ENCODE results near the gene GFER. TPM values are rescaled to one million over a fixed set of nuclear protein-coding genes. Genes with fewer than 3 reads are reported as not detected.
"Not testable (repeated sequence)": the region's sequence is repeated elsewhere in the genome, so short reads cannot be mapped to it uniquely, and the experiment has no call there.

The GFER gene
- total RNA-seq, 2 donors from 2014 or later = 13.2 to 35.9 TPM

GRCh38 chr16:1947369-1947670 is 36.7 kb upstream of the GFER start:
- TF ChIP-seq CTCF (IDR thresholded peaks at IDR 0.05) = no peak
- no peak for TF ChIP-seq POLR2A (IDR thresholded peaks at IDR 0.05)
- ATAC-seq (no peak), DNase-seq (no peak)
- Histone ChIP-seq H3K27ac (no peak overlapping the region), H3K4me3 (no peak overlapping the region), H3K9me3 (no peaks in the 10 kb centered on the region), H3K27me3 (no peaks in the 10 kb centered on the region), H3K36me3 (replicated peaks in 1 of 2; ENCODE audit: insufficient read depth in 1 of 2, low read depth in 2 of 2) (no peaks in the 10 kb centered on the region), H3K4me1 (peaks cover 10% of the 10 kb centered on the region)
- intact Hi-C loops (cut with DNase I) = no loop called here
- WGBS, 2 donors = 94% methylated on average over 9 of the region's 9 CpGs; no CpG with 5 or more reads in 1 of the 2 donors

GRCh38 chr16:1949507-1949906 is 34.5 kb upstream of the GFER start:
- intact Hi-C loops (cut with DNase I) = no loop called here
- Histone ChIP-seq H3K27ac (no peak overlapping the region), H3K4me3 (no peak overlapping the region), H3K27me3 (no peaks in the 10 kb centered on the region), H3K4me1 (peaks cover 5% of the 10 kb centered on the region), H3K36me3 (replicated peaks in 1 of 2; ENCODE audit: insufficient read depth in 1 of 2, low read depth in 2 of 2) (no peaks in the 10 kb centered on the region), H3K9me3 (no peaks in the 10 kb centered on the region)
- ATAC-seq (no peak), DNase-seq (no peak)
- WGBS, 2 donors = 82 to 92% methylated on average over 6 to 10 of the region's 11 CpGs
- no peak for TF ChIP-seq CTCF (IDR thresholded peaks at IDR 0.05)

GRCh38 chr16:1950047-1950446 is 33.9 kb upstream of the GFER start:
- intact Hi-C loops (cut with DNase I) = no loop called here
- Histone ChIP-seq H3K27me3 (no peaks in the 10 kb centered on the region), H3K36me3 (replicated peaks in 1 of 2; ENCODE audit: insufficient read depth in 1 of 2, low read depth in 2 of 2) (no peaks in the 10 kb centered on the region), H3K4me1 (peaks cover 11% of the 10 kb centered on the region), H3K4me3 (no peak overlapping the region), H3K9me3 (no peaks in the 10 kb centered on the region), H3K27ac (no peak overlapping the region)
- 73 to 87% methylated on average over 5 to 7 of the region's 7 CpGs for WGBS, 2 donors
- ATAC-seq = no peak
- TF ChIP-seq CTCF (IDR thresholded peaks at IDR 0.05) = no peak
- no peak for TF ChIP-seq POLR2A (IDR thresholded peaks at IDR 0.05)
- no peak for DNase-seq

GRCh38 chr16:1950559-1950958 is 33.4 kb upstream of the GFER start:
- H3K27ac ChIP-seq = no peak overlapping the region
- no peak overlapping the region for H3K4me3 ChIP-seq
- no peaks in the 10 kb centered on the region for H3K9me3 ChIP-seq
- H3K27me3 ChIP-seq = no peaks in the 10 kb centered on the region
- TF ChIP-seq CTCF (IDR thresholded peaks at IDR 0.05) = no peak
- TF ChIP-seq POLR2A (IDR thresholded peaks at IDR 0.05) = no peak
- no peak for ATAC-seq
- WGBS, 2 donors = 84 to 91% methylated on average over 18 to 19 of the region's 19 CpGs
- peaks cover 12% of the 10 kb centered on the region for H3K4me1 ChIP-seq
- intact Hi-C loops (cut with DNase I) = no loop called here
- no peaks in the 10 kb centered on the region for H3K36me3 ChIP-seq (replicated peaks in 1 of 2; ENCODE audit: insufficient read depth in 1 of 2, low read depth in 2 of 2)
- DNase-seq = no peak

GRCh38 chr16:1953734-1954133 is 30.3 kb upstream of the GFER start:
- WGBS, 2 donors = 93 to 95% methylated on average over 11 to 21 of the region's 22 CpGs
- intact Hi-C loops (cut with DNase I) = no loop called here
- H3K27me3 ChIP-seq = no peaks in the 10 kb centered on the region
- peaks cover 14% of the 10 kb centered on the region for H3K4me1 ChIP-seq
- no peak for ATAC-seq
- DNase-seq = peak in 1 of 4 donors; percentile 35
- no peaks in the 10 kb centered on the region for H3K36me3 ChIP-seq (replicated peaks in 1 of 2; ENCODE audit: insufficient read depth in 1 of 2, low read depth in 2 of 2)
- H3K27ac ChIP-seq = peak overlapping the region in 1 of 4 donors; percentile 69
- H3K4me3 ChIP-seq = no peak overlapping the region
- H3K9me3 ChIP-seq = no peaks in the 10 kb centered on the region
- TF ChIP-seq POLR2A (IDR thresholded peaks at IDR 0.05) = no peak
- no peak for TF ChIP-seq CTCF (IDR thresholded peaks at IDR 0.05)

- H3K27me3 ChIP-seq; H3K9me3 ChIP-seq; intact Hi-C loops (cut with DNase I); ATAC-seq; H3K36me3 ChIP-seq (replicated peaks in 1 of 2; ENCODE audit: insufficient read depth in 1 of 2, low read depth in 2 of 2); DNase-seq; H3K4me3 ChIP-seq; H3K27ac ChIP-seq: not testable (repeated sequence)
- H3K4me1 ChIP-seq = peaks cover 42% of the 10 kb centered on the region
- WGBS, 2 donors = 80% methylated on average over 15 to 19 of the region's 22 CpGs
Measured at GRCh38 chr16:1957434-1958142, 26.4 kb upstream of the GFER start.

GRCh38 chr16:1958143-1958491 is 25.9 kb upstream of the GFER start:
- ATAC-seq; H3K27ac ChIP-seq; intact Hi-C loops (cut with DNase I); H3K27me3 ChIP-seq; DNase-seq; H3K4me3 ChIP-seq; H3K36me3 ChIP-seq (replicated peaks in 1 of 2; ENCODE audit: insufficient read depth in 1 of 2, low read depth in 2 of 2); H3K9me3 ChIP-seq: not testable (repeated sequence)
- WGBS, 2 donors = 82% methylated on average over 22 of the region's 30 CpGs; no CpG with 5 or more reads in 1 of the 2 donors
- peaks cover 47% of the 10 kb centered on the region for H3K4me1 ChIP-seq

Measured in body of pancreas (tissue), 4 donors.